A549 (cell line): ENCODE data around the gene MSH2. TPM values are rescaled to one million over a fixed set of nuclear protein-coding genes. Genes with fewer than 3 reads are reported as not detected.

Source experiments
- ATAC-seq, 2 experiments: fragments of 200-7000 bp in 1 of 2; fragments of >200 bp in 1 of 2; cut with Nextera tagmentation in 1 of 2; cut with Tn5 transposase in 1 of 2; 3 replicates each; pipeline versions ENCODE4 v1.8.0 to v1.9.1; 2018 to 2020; ENCODE audit warnings: mild to moderate bottlenecking in 1 of 2, moderate library complexity in 1 of 2
- CTCF ChIA-PET: fragments of 300-600 bp; sonication (Branson Sonifier 250); formaldehyde crosslinking; extraction: SDS; loops from one replicate; lab custom pipeline; 2021; ENCODE audit warnings: antibody characterized with exemption, inconsistent platforms; lab: Yijun Ruan, JAX
- POLR2A ChIA-PET: fragments of 350-600 bp; formaldehyde crosslinking; extraction: SDS; loops from one replicate; lab custom pipeline; 2021; ENCODE audit warnings: antibody characterized with exemption, inconsistent platforms; lab: Yijun Ruan, JAX
- DNase-seq, 2 experiments: peaks; one replicate each; pipeline versions ENCODE4 v3.0.0 to v3.0.0-alpha.2; 2011 to 2016; ENCODE audit warnings: low read depth in 1 of 2, low spot score in 1 of 2
- FAIRE-seq: peaks from 2 replicates; lab custom pipeline; 2011; peaks lifted over from hg19 to GRCh38; lab: Jason Lieb, UNC
- H3K27ac ChIP-seq, 2 experiments: fragments of >200 bp; sonication (Bioruptor Twin); formaldehyde crosslinking; 3 replicates each; pipeline ENCODE4 v1.5.1; 2016 to 2017
- H3K4me1 ChIP-seq: fragments of >200 bp; sonication (Bioruptor Twin); formaldehyde crosslinking; 3 replicates; pipeline ENCODE4 v1.6.1; 2016
- H3K4me2 ChIP-seq: fragments of >200 bp; sonication (Bioruptor Twin); formaldehyde crosslinking; 3 replicates; pipeline ENCODE4 v1.6.1; 2016
- H3K4me3 ChIP-seq: fragments of >200 bp; sonication (Bioruptor Twin); formaldehyde crosslinking; 3 replicates; pipeline ENCODE4 v1.5.1; 2016
- H3K9me3 ChIP-seq: fragments of >200 bp; sonication (Bioruptor Twin); formaldehyde crosslinking; 3 replicates; pipeline ENCODE4 v1.6.1; 2016
- BHLHE40 ChIP-seq: IDR thresholded peaks from 2 replicates; pipeline ENCODE4 v1.6.1; 2012; ENCODE audit warnings: low read depth, low read length, inconsistent platforms
- CBX2 ChIP-seq: fragments of 200-600 bp; sonication (generic); IDR thresholded peaks from 2 replicates; pipeline ENCODE4 v1.6.1; 2016; ENCODE audit warnings: low read depth, mild to moderate bottlenecking, borderline replicate concordance
- CBX8 ChIP-seq: fragments of 200-600 bp; sonication (generic); IDR thresholded peaks from 2 replicates; pipeline ENCODE4 v1.6.1; 2016
- CEBPB ChIP-seq, 2 experiments: fragments of >200 bp in 1 of 2; sonication (Bioruptor Twin) in 1 of 2; formaldehyde crosslinking in 1 of 2; IDR thresholded peaks; 2 replicates each; pipeline ENCODE4 v1.6.1; 2012 to 2016
- CHD2 ChIP-seq: fragments of 150-350 bp; IDR thresholded peaks from 2 replicates; pipeline ENCODE4 v1.6.1; 2014; ENCODE audit warnings: low read length; ENCODE audit not compliant: partially characterized antibody
- CHD4 ChIP-seq: fragments of 200-600 bp; sonication (generic); IDR thresholded peaks from 2 replicates; pipeline ENCODE4 v1.6.1; 2016; ENCODE audit warnings: antibody characterized with exemption, mild to moderate bottlenecking, borderline replicate concordance
- EHF ChIP-seq: fragments of 250-450 bp; sonication (Bioruptor Pico); IDR thresholded peaks from 2 replicates; pipeline ENCODE4 v1.5.0; 2020; ENCODE audit warnings: mild to moderate bottlenecking
- FOSB ChIP-seq: fragments of 250-450 bp; sonication (Bioruptor Pico); IDR thresholded peaks from 2 replicates; pipeline ENCODE4 v1.5.0; 2020; ENCODE audit warnings: mild to moderate bottlenecking, moderate library complexity
- FOSL2 ChIP-seq, 2 experiments: fragments of 450-650 bp in 1 of 2; fragments of >200 bp in 1 of 2; sonication (Bioruptor Twin) in 1 of 2; formaldehyde crosslinking; IDR thresholded peaks; 2 replicates each; pipeline versions ENCODE4 v1.5.0 to v1.6.1; 2016 to 2020; ENCODE audit warnings: mild to moderate bottlenecking in 1 of 2, moderate library complexity in 1 of 2
- FOXS1 ChIP-seq: fragments of 250-450 bp; sonication (Bioruptor Pico); IDR thresholded peaks from 2 replicates; pipeline ENCODE4 v1.5.0; 2020; ENCODE audit warnings: mild to moderate bottlenecking, moderate library complexity
- GATA3 ChIP-seq: IDR thresholded peaks from 2 replicates; pipeline ENCODE4 v1.6.1; 2012; ENCODE audit warnings: borderline replicate concordance
- HDAC2 ChIP-seq: fragments of 200-600 bp; sonication (generic); IDR thresholded peaks from 2 replicates; pipeline ENCODE4 v1.6.1; 2016
- HOXA7 ChIP-seq: fragments of 250-450 bp; sonication (Bioruptor Pico); IDR thresholded peaks from 2 replicates; pipeline ENCODE4 v1.5.0; 2020; ENCODE audit warnings: mild to moderate bottlenecking, moderate library complexity
- HOXB5 ChIP-seq: fragments of 250-450 bp; sonication (Bioruptor Pico); IDR thresholded peaks from 2 replicates; pipeline ENCODE4 v1.5.0; 2020; ENCODE audit warnings: mild to moderate bottlenecking, moderate library complexity
- JUN ChIP-seq, 2 experiments: fragments of >200 bp; sonication (Bioruptor Twin); formaldehyde crosslinking; IDR thresholded peaks; 2 replicates in 1 of 2; 3 replicates in 1 of 2; pipeline ENCODE4 v1.6.1; 2016 to 2017
- KDM1A ChIP-seq: fragments of 200-600 bp; sonication (generic); IDR thresholded peaks from 2 replicates; pipeline ENCODE4 v1.6.1; 2016; ENCODE audit warnings: low read depth, mild to moderate bottlenecking
- MAFK ChIP-seq: fragments of 450-650 bp; IDR thresholded peaks from 2 replicates; pipeline ENCODE4 v1.6.1; 2014; ENCODE audit not compliant: partially characterized antibody
- MYC ChIP-seq: IDR thresholded peaks from 2 replicates; pipeline ENCODE4 v1.6.1; 2012; ENCODE audit warnings: mild to moderate bottlenecking, inconsistent platforms, low read length, improper control_type of control experiment, borderline replicate concordance
- NFE2L2 ChIP-seq: fragments of 150-350 bp; conservative IDR thresholded peaks from 2 replicates; pipeline ENCODE4 v1.6.1; 2014; ENCODE audit warnings: low read length
- NR3C1 ChIP-seq: fragments of >200 bp; sonication (Bioruptor Twin); formaldehyde crosslinking; IDR thresholded peaks from 3 replicates; pipeline ENCODE4 v1.6.1; 2017
- POLR2A ChIP-seq: IDR thresholded peaks from 2 replicates; pipeline ENCODE4 v1.6.1; 2012; ENCODE audit warnings: mild to moderate bottlenecking, low read length
- POLR2AphosphoS2 ChIP-seq: conservative IDR thresholded peaks from 2 replicates; pipeline ENCODE4 v1.6.1; 2012; ENCODE audit warnings: low read length, improper control_type of control experiment, inconsistent platforms
- RAD21 ChIP-seq, 2 experiments: fragments of >200 bp in 1 of 2; sonication (Bioruptor Twin) in 1 of 2; formaldehyde crosslinking in 1 of 2; IDR thresholded peaks in 1 of 2; conservative IDR thresholded peaks in 1 of 2; 2 replicates in 1 of 2; 3 replicates in 1 of 2; pipeline ENCODE4 v1.6.1; 2012 to 2018; ENCODE audit warnings: inconsistent platforms in 1 of 2
- RFX5 ChIP-seq: fragments of 450-650 bp; IDR thresholded peaks from 2 replicates; pipeline ENCODE4 v1.7.1; 2014; ENCODE audit warnings: antibody characterized with exemption, mild to moderate bottlenecking, moderate library complexity
- RNF2 ChIP-seq: fragments of 200-600 bp; sonication (generic); IDR thresholded peaks from 2 replicates; pipeline ENCODE4 v1.6.1; 2016; ENCODE audit warnings: low read depth, mild to moderate bottlenecking, antibody characterized with exemption, moderate library complexity, borderline replicate concordance
- SREBF2 ChIP-seq: fragments of 450-650 bp; IDR thresholded peaks from 2 replicates; pipeline ENCODE4 v1.6.1; 2014; ENCODE audit warnings: mild to moderate bottlenecking, moderate library complexity
- TFCP2L1 ChIP-seq: fragments of 250-450 bp; sonication (Bioruptor Pico); IDR thresholded peaks from 2 replicates; pipeline ENCODE4 v1.5.0; 2021; ENCODE audit warnings: mild to moderate bottlenecking
- TP53 ChIP-seq: fragments of 250-450 bp; sonication (Bioruptor Pico); IDR thresholded peaks from 2 replicates; pipeline ENCODE4 v1.5.0; 2021; ENCODE audit warnings: mild to moderate bottlenecking, moderate library complexity
- ZC3H11A ChIP-seq: fragments of 450-650 bp; IDR thresholded peaks from 2 replicates; pipeline ENCODE4 v1.6.1; 2014; ENCODE audit warnings: antibody characterized with exemption, mild to moderate bottlenecking
- ZNF302 ChIP-seq: fragments of 250-450 bp; sonication (Bioruptor Pico); IDR thresholded peaks from 2 replicates; pipeline ENCODE4 v1.9.0; 2021; ENCODE audit warnings: inconsistent platforms, mild to moderate bottlenecking, moderate library complexity
- ZSCAN20 ChIP-seq: fragments of 250-450 bp; sonication (Bioruptor Pico); IDR thresholded peaks from 2 replicates; pipeline ENCODE4 v1.8.0; 2022; ENCODE audit warnings: mild to moderate bottlenecking, moderate library complexity
- WGBS: methylation state at CpG from one replicate; pipeline ENCODE4 v1.1.6; 2017; ENCODE audit errors: missing lambda C conversion rate; 5-methylcytosine and 5-hydroxymethylcytosine counted together
- polyA minus RNA-seq: library from RNA; depleted of rRNA, polyadenylated mRNA; stranded (reverse); fragments of >200 nt; gene quantifications from 2 replicates; pipeline ENCODE4 v1.2.3, GENCODE V29; 2011; rRNA and poly(A)+ RNA removed
- polyA plus RNA-seq, 4 experiments: library from polyadenylated mRNA; depleted of rRNA in 3 of 4; stranded (reverse); fragments of >200 nt; fragmentation: RNase III in 1 of 4; extraction: RNeasy Plus Mini Kit Qiagen cat#74134 plus additional on column Dnase treatment in 1 of 4; gene quantifications; 2 replicates in 3 of 4; 3 replicates in 1 of 4; pipeline ENCODE4 v1.2.3, GENCODE V29; 2011 to 2017
- TF ChIP-seq, protein P1 (sequence below): fragments of 150-350 bp; IDR thresholded peaks from 2 replicates; pipeline ENCODE4 v1.6.1; 2014; ENCODE audit warnings: low read depth, mild to moderate bottlenecking, low read length
- TF ChIP-seq, protein P2 (sequence below): fragments of >200 bp; sonication (Bioruptor Twin); formaldehyde crosslinking; IDR thresholded peaks from 3 replicates; pipeline ENCODE4 v1.5.1; 2016
- TF ChIP-seq, protein P3 (sequence below): IDR thresholded peaks from 2 replicates; pipeline ENCODE4 v1.6.1; 2012
- TF ChIP-seq, protein P4 (sequence below): fragments of 250-450 bp; sonication (Bioruptor Pico); IDR thresholded peaks from 2 replicates; pipeline ENCODE4 v1.5.0; 2021; ENCODE audit warnings: mild to moderate bottlenecking, moderate library complexity, borderline replicate concordance
- TF ChIP-seq, protein P5 (sequence below): IDR thresholded peaks from 2 replicates; pipeline ENCODE4 v1.6.1; 2012

The MSH2 gene
- polyA plus RNA-seq (2011; rRNA removed) (46.2 and 59.0 TPM in 2 replicates), polyA plus RNA-seq (2017; fragmentation: RNase III; extraction: RNeasy Plus Mini Kit Qiagen cat#74134 plus additional on column Dnase treatment) (49.7 to 55.2 TPM (median 52.8 TPM) in 3 replicates), polyA minus RNA-seq (17.1 and 20.8 TPM in 2 replicates)
- polyA plus RNA-seq (2012; cell fraction: cytosol; rRNA removed) = 20.1 and 21.3 TPM in 2 replicates
- polyA plus RNA-seq (2012; cell fraction: nucleus; rRNA removed) = 11.6 and 14.8 TPM in 2 replicates

DNA sequence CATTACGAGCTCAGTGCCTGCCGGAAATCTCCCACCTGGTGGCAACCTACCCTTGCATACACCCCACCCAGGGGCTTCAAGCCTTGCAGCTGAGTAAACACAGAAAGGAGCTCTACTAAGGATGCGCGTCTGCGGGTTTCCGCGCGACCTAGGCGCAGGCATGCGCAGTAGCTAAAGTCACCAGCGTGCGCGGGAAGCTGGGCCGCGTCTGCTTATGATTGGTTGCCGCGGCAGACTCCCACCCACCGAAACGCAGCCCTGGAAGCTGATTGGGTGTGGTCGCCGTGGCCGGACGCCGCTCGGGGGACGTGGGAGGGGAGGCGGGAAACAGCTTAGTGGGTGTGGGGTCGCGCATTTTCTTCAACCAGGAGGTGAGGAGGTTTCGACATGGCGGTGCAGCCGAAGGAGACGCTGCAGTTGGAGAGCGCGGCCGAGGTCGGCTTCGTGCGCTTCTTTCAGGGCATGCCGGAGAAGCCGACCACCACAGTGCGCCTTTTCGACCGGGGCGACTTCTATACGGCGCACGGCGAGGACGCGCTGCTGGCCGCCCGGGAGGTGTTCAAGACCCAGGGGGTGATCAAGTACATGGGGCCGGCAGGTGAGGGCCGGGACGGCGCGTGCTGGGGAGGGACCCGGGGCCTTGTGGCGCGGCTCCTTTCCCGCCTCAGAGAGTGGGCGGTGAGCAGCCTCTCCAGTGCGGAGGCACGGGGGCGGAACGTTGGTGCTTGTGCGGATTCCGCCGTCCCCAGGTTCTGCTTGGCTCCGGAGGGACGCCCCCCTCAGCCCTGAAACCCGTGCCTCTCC, at the start of gene MSH2:
MSH2 (plus strand) TSS at position 352 of the 804 bp plus-strand sequence; CDS start at position 388, 36 bp downstream.
- no peaks in the 10 kb centered on the region for H3K9me3 ChIP-seq
- 0% methylated on average over 48 of the region's 73 CpGs for WGBS
- CTCF ChIA-PET = interaction anchor here (0.9 to 3.5 kb wide), 5 partner anchors 16 to 365 kb away, joined by 3 to 24 read pairs (median 6); no protein-coding TSS in a partner anchor
- ATAC-seq = peak; percentile 97
- peak within 1 kb of the TSS; percentile 83 for H3K4me3 ChIP-seq
- POLR2A ChIA-PET = interaction anchor here (0.6 to 2.3 kb wide), 6 partner anchors 11 to 381 kb away, joined by 3 to 13 read pairs (median 3); partner anchors contain the start of gene MSH6
- peak; percentile 97 to 100 for DNase-seq
- FAIRE-seq = no peak
- H3K27ac ChIP-seq = peak within 1 kb of the TSS; percentile 83 to 93
- peak within 1 kb of the TSS; percentile 81 for H3K4me2 ChIP-seq
- peaks cover 11% of the 10 kb centered on the region; the same call in 1 of the 3 replicates for H3K4me1 ChIP-seq
- TF ChIP-seq SREBF2 = no peak
- TF ChIP-seq HOXB5 (CRISPR knock-in tag) = no peak
- no peak for TF ChIP-seq FOSL2 (IDR thresholded peaks at IDR 0.05)
- TF ChIP-seq FOSL2 (CRISPR knock-in tag; IDR thresholded peaks at IDR 0.05) = no peak
- TF ChIP-seq EHF (CRISPR knock-in tag) = no peak
- TF ChIP-seq TFCP2L1 (CRISPR knock-in tag) = no peak
- TF ChIP-seq, protein P1, sequence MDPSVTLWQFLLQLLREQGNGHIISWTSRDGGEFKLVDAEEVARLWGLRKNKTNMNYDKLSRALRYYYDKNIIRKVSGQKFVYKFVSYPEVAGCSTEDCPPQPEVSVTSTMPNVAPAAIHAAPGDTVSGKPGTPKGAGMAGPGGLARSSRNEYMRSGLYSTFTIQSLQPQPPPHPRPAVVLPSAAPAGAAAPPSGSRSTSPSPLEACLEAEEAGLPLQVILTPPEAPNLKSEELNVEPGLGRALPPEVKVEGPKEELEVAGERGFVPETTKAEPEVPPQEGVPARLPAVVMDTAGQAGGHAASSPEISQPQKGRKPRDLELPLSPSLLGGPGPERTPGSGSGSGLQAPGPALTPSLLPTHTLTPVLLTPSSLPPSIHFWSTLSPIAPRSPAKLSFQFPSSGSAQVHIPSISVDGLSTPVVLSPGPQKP = no peak
- no peak for TF ChIP-seq NFE2L2
- TF ChIP-seq CHD4 = no peak
- TF ChIP-seq CBX2 = no peak
- TF ChIP-seq, protein P2, sequence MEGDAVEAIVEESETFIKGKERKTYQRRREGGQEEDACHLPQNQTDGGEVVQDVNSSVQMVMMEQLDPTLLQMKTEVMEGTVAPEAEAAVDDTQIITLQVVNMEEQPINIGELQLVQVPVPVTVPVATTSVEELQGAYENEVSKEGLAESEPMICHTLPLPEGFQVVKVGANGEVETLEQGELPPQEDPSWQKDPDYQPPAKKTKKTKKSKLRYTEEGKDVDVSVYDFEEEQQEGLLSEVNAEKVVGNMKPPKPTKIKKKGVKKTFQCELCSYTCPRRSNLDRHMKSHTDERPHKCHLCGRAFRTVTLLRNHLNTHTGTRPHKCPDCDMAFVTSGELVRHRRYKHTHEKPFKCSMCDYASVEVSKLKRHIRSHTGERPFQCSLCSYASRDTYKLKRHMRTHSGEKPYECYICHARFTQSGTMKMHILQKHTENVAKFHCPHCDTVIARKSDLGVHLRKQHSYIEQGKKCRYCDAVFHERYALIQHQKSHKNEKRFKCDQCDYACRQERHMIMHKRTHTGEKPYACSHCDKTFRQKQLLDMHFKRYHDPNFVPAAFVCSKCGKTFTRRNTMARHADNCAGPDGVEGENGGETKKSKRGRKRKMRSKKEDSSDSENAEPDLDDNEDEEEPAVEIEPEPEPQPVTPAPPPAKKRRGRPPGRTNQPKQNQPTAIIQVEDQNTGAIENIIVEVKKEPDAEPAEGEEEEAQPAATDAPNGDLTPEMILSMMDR = no peak
- no peak for TF ChIP-seq MAFK
- peak in 1 of 2 experiments; percentile 27; a peak in 1 of 4 replicates for TF ChIP-seq CEBPB (IDR thresholded peaks at IDR 0.05)
- TF ChIP-seq ZNF302 (CRISPR knock-in tag) = no peak
- no peak for TF ChIP-seq ZC3H11A
- no peak for TF ChIP-seq HDAC2
- no peak for TF ChIP-seq ZSCAN20 (CRISPR knock-in tag)
- TF ChIP-seq MYC = no peak; the same call in 1 of the 2 replicates
- TF ChIP-seq RNF2 = 0 out of 2 replicates have a peak, but pooled peaks have one; percentile 23
- TF ChIP-seq HOXA7 (CRISPR knock-in tag) = no peak
- peak; percentile 41 to 72; a peak in 4 of 5 replicates for TF ChIP-seq JUN (IDR thresholded peaks at IDR 0.05)
- peak; percentile 78 for TF ChIP-seq POLR2A
- TF ChIP-seq, protein P3, sequence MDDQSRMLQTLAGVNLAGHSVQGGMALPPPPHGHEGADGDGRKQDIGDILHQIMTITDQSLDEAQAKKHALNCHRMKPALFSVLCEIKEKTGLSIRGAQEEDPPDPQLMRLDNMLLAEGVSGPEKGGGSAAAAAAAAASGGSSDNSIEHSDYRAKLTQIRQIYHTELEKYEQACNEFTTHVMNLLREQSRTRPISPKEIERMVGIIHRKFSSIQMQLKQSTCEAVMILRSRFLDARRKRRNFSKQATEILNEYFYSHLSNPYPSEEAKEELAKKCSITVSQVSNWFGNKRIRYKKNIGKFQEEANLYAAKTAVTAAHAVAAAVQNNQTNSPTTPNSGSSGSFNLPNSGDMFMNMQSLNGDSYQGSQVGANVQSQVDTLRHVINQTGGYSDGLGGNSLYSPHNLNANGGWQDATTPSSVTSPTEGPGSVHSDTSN = peak; percentile 66; the same call in 1 of the 2 replicates
- TF ChIP-seq, protein P4, sequence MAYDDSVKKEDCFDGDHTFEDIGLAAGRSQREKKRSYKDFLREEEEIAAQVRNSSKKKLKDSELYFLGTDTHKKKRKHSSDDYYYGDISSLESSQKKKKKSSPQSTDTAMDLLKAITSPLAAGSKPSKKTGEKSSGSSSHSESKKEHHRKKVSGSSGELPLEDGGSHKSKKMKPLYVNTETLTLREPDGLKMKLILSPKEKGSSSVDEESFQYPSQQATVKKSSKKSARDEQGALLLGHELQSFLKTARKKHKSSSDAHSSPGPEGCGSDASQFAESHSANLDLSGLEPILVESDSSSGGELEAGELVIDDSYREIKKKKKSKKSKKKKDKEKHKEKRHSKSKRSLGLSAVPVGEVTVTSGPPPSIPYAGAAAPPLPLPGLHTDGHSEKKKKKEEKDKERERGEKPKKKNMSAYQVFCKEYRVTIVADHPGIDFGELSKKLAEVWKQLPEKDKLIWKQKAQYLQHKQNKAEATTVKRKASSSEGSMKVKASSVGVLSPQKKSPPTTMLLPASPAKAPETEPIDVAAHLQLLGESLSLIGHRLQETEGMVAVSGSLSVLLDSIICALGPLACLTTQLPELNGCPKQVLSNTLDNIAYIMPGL (CRISPR knock-in tag) = no peak
- peak; percentile 30; the same call in 1 of the 2 replicates for TF ChIP-seq GATA3
- peak; percentile 52; the same call in 1 of the 2 replicates for TF ChIP-seq RFX5
- TF ChIP-seq CHD2 = no peak
- TF ChIP-seq BHLHE40 = no peak
- TF ChIP-seq POLR2AphosphoS2 = no peak
- no peak for TF ChIP-seq FOXS1 (CRISPR knock-in tag)
- TF ChIP-seq TP53 (CRISPR knock-in tag) = no peak
- TF ChIP-seq, protein P5, sequence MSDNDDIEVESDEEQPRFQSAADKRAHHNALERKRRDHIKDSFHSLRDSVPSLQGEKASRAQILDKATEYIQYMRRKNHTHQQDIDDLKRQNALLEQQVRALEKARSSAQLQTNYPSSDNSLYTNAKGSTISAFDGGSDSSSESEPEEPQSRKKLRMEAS = peak; percentile 94
- TF ChIP-seq NR3C1 = no peak
- TF ChIP-seq RAD21 (conservative IDR thresholded peaks at IDR 0.05 in 1 of 2, IDR thresholded peaks at IDR 0.05 in 1 of 2) = no peak
- no peak for TF ChIP-seq FOSB (CRISPR knock-in tag)
- TF ChIP-seq CBX8 = no peak
- TF ChIP-seq KDM1A = no peak
